B cell (primary cell): Measurements from ENCODE around the gene INCA1. TPM values are rescaled to one million over a fixed set of nuclear protein-coding genes. Genes with fewer than 3 reads are reported as not detected.

ENCODE experiments used
- ATAC-seq: fragments of 200-7000 bp; cut with Tn5 transposase; one replicate; pipeline ENCODE4 v1.10.0; 2021; ENCODE audit warnings: low read depth, mild to moderate bottlenecking, moderate number of reproducible peaks, moderate library complexity
- CTCF ChIA-PET: fragments of 350-600 bp; sonication (Branson Sonifier 250); formaldehyde crosslinking; loops from one replicate; lab custom pipeline; 2021; ENCODE audit warnings: antibody characterized with exemption, inconsistent platforms; lab: Charles Lee
- POLR2A ChIA-PET: fragments of 350-600 bp; sonication (Branson Sonifier 250); formaldehyde crosslinking; loops from one replicate; lab custom pipeline; 2021; ENCODE audit warnings: antibody characterized with exemption; lab: Charles Lee
- DNase-seq: peaks from one replicate; pipeline ENCODE4 v3.0.0; 2013
- H2AFZ ChIP-seq: 2 replicates; pipeline ENCODE4 v1.6.1; 2012; ENCODE audit warnings: mild to moderate bottlenecking, low read depth, low read length; ENCODE audit not compliant: insufficient read depth, poor library complexity, severe bottlenecking
- H3K27ac ChIP-seq, 2 donors: 1 replicate in 1 of 2; 2 replicates in 1 of 2; pipeline ENCODE4 v1.5.1; 2012 to 2013; ENCODE audit warnings: low read length in 2 of 2, mild to moderate bottlenecking in 2 of 2, moderate library complexity in 1 of 2
- H3K27me3 ChIP-seq, 4 experiments: fragments of 200-600 bp in 1 of 4; sonication (generic) in 1 of 4; replicated peaks in 1 of 4; 1 replicate in 2 of 4; 2 replicates in 2 of 4; pipeline versions ENCODE4 v1.6.1 to v1.7.0; 2013 to 2016; ENCODE audit warnings: low read length in 3 of 4, mild to moderate bottlenecking in 2 of 4, mixed read lengths in 1 of 4, moderate library complexity in 1 of 4; ENCODE audit not compliant: insufficient read depth in 4 of 4, control insufficient read depth in 3 of 4; ENCODE audit errors: control extremely low read depth in 1 of 4
- H3K36me3 ChIP-seq, 2 experiments: replicated peaks in 1 of 2; 1 replicate in 1 of 2; 2 replicates in 1 of 2; pipeline versions ENCODE4 v1.6.1 to v1.7.1; 2013; ENCODE audit warnings: low read length in 1 of 2; ENCODE audit not compliant: insufficient read depth in 2 of 2, control insufficient read depth in 1 of 2; ENCODE audit errors: control extremely low read depth in 1 of 2, extremely low read depth in 1 of 2
- H3K4me1 ChIP-seq, 2 donors: fragments of 200-600 bp in 1 of 2; sonication (generic) in 1 of 2; 1 replicate in 1 of 2; 2 replicates in 1 of 2; pipeline versions ENCODE4 v1.5.1 to v1.6.1; 2013 to 2017; ENCODE audit warnings: low read length in 2 of 2; ENCODE audit not compliant: control insufficient read depth in 2 of 2, insufficient read depth in 2 of 2
- H3K4me2 ChIP-seq: replicated peaks from 2 replicates; pipeline ENCODE3; 2012; ENCODE audit warnings: mild to moderate bottlenecking, low read depth, low read length; ENCODE audit not compliant: poor library complexity, severe bottlenecking
- H3K4me3 ChIP-seq, 5 experiments: fragments of 200-600 bp in 1 of 5; sonication (generic) in 1 of 5; 1 replicate in 3 of 5; 2 replicates in 2 of 5; pipeline versions ENCODE4 v1.5.1 to v1.7.0; 2011 to 2016; ENCODE audit warnings: low read length in 4 of 5, mild to moderate bottlenecking in 4 of 5, low read depth in 2 of 5, control low read depth in 1 of 5, moderate library complexity in 1 of 5; ENCODE audit not compliant: insufficient read depth in 1 of 5; ENCODE audit errors: control extremely low read depth in 1 of 5, extremely low read depth in 1 of 5
- H3K79me2 ChIP-seq: fragments of 200-600 bp; sonication (generic); one replicate; pipeline ENCODE4 v1.6.0; 2016; ENCODE audit warnings: low read length; ENCODE audit not compliant: control insufficient read depth, insufficient read depth
- H3K9ac ChIP-seq: fragments of 200-600 bp; sonication (generic); 2 replicates; pipeline ENCODE4 v1.6.1; 2017; ENCODE audit warnings: mild to moderate bottlenecking, low read length, moderate library complexity
- H3K9me3 ChIP-seq, 3 donors: one replicate each; pipeline versions ENCODE4 v1.6.1 to v1.7.1; 2013; ENCODE audit warnings: low read length in 2 of 3; ENCODE audit not compliant: control insufficient read depth in 2 of 3, insufficient read depth in 1 of 3; ENCODE audit errors: control extremely low read depth in 1 of 3
- H4K20me1 ChIP-seq: 2 replicates; pipeline ENCODE4 v1.6.0; 2012; ENCODE audit warnings: mild to moderate bottlenecking, low read length; ENCODE audit not compliant: insufficient read depth, control insufficient read depth, poor library complexity, severe bottlenecking
- H3K27ac Mint-ChIP-seq: one replicate; pipeline ENCODE4 v1.8.0; 2021; ENCODE audit warnings: mixed read lengths
- H3K27me3 Mint-ChIP-seq: one replicate; pipeline ENCODE4 v1.8.0; 2021; ENCODE audit warnings: mixed read lengths
- H3K4me1 Mint-ChIP-seq: one replicate; pipeline ENCODE4 v1.8.0; 2021; ENCODE audit warnings: mixed read lengths
- H3K4me3 Mint-ChIP-seq: one replicate; pipeline ENCODE4 v1.8.0; 2021; ENCODE audit warnings: mixed read lengths
- H3K9me3 Mint-ChIP-seq: one replicate; pipeline ENCODE4 v1.8.0; 2022; ENCODE audit warnings: mixed read lengths; ENCODE audit not compliant: insufficient read depth
- EZH2 ChIP-seq: IDR thresholded peaks from 2 replicates; pipeline ENCODE4 v1.6.1; 2012; ENCODE audit warnings: borderline replicate concordance, low read depth, mild to moderate bottlenecking, moderate library complexity, low read length; ENCODE audit not compliant: insufficient read depth, poor library complexity, severe bottlenecking
- WGBS: methylation state at CpG from one replicate; pipeline ENCODE4 v1.1.5; 2013; ENCODE audit warnings: missing lambda C conversion rate; ENCODE audit not compliant: insufficient coverage; 5-methylcytosine and 5-hydroxymethylcytosine counted together
- intact Hi-C: fragments of 100-400 bp; cut with micrococcal nuclease; formaldehyde crosslinking; loops from one replicate; pipeline ENCODE4 v1.10.0; 2022
- polyA plus RNA-seq: library from polyadenylated mRNA; depleted of rRNA; stranded (reverse); fragments of >200 nt; gene quantifications from 2 replicates; pipeline ENCODE4 v1.2.3, GENCODE V29; 2012
- total RNA-seq, 2 donors: library from RNA; stranded (reverse); fragments of 120-200 nt in 1 of 2; gene quantifications; 1 replicate in 1 of 2; 2 replicates in 1 of 2; pipeline versions ENCODE4 v1.2.3 to v1.2.4, GENCODE V29; 2013 to 2022
- TF ChIP-seq, protein P1 (sequence below): fragments of 200-600 bp; IDR thresholded peaks from one replicate; pipeline ENCODE4 v1.8.0; 2022; ENCODE audit warnings: antibody characterized with exemption, mild to moderate bottlenecking

INCA1 gene
- total and polyA plus RNA-seq, 2 donors (not counting 1 experiment from before 2014, with no cell fraction given) = 0.30 to 0.60 TPM

DNA sequence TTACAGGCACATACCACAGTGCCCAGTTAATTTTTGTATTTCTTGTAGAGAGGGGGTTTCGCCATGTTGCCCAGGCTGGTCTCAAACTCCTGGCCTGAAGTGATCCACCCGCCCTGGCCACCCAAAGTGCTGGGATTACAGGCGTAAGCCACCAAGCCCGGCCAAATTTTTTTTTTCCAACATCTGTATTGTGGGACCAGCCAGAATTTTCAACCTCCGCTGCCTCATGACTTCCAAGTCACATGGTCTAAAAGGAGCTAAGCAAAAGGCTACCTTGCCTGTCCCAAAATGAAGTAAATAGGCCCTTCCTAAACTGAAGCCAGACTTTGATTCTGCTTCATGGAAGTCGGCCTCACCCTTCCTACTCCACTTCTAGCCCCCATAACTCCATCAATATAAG lies 25.5 kb downstream of the INCA1 start:
- no peaks in the 10 kb centered on the region for H3K27me3 ChIP-seq
- no peaks in the 10 kb centered on the region for H3K9me3 Mint-ChIP-seq
- DNase-seq (no peak), ATAC-seq (no peak)
- peaks cover 2% of the 10 kb centered on the region for H3K4me1 Mint-ChIP-seq
- no peak overlapping the region for H3K4me2 ChIP-seq
- ChIA-PET CTCF (interaction anchor here (0.9 to 1.4 kb wide), 4 partner anchors 13 to 90 kb away, joined by 3 to 4 read pairs (median 4); partner anchors contain the start of gene C17orf107), POLR2A (no interaction called here)
- H3K4me1 ChIP-seq = peaks cover 9 to 13% of the 10 kb centered on the region in 2 donors
- TF ChIP-seq, protein P1, sequence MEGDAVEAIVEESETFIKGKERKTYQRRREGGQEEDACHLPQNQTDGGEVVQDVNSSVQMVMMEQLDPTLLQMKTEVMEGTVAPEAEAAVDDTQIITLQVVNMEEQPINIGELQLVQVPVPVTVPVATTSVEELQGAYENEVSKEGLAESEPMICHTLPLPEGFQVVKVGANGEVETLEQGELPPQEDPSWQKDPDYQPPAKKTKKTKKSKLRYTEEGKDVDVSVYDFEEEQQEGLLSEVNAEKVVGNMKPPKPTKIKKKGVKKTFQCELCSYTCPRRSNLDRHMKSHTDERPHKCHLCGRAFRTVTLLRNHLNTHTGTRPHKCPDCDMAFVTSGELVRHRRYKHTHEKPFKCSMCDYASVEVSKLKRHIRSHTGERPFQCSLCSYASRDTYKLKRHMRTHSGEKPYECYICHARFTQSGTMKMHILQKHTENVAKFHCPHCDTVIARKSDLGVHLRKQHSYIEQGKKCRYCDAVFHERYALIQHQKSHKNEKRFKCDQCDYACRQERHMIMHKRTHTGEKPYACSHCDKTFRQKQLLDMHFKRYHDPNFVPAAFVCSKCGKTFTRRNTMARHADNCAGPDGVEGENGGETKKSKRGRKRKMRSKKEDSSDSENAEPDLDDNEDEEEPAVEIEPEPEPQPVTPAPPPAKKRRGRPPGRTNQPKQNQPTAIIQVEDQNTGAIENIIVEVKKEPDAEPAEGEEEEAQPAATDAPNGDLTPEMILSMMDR = no peak
- H4K20me1 ChIP-seq = no peaks in the 10 kb centered on the region
- WGBS = 98% methylated on average over 5 of the region's 6 CpGs
- no peak overlapping the region for H3K4me3 Mint-ChIP-seq
- no peak overlapping the region for H3K9ac ChIP-seq
- peaks cover 12% of the 10 kb centered on the region for H3K79me2 ChIP-seq
- H3K27ac Mint-ChIP-seq = no peak overlapping the region
- no peaks in the 10 kb centered on the region for H3K9me3 ChIP-seq
- H2AFZ ChIP-seq = no peak overlapping the region
- no peaks in the 10 kb centered on the region for H3K27me3 Mint-ChIP-seq
- no peak overlapping the region for H3K27ac ChIP-seq
- H3K4me3 ChIP-seq = no peak overlapping the region
- peaks cover 0 to 43% of the 10 kb centered on the region in 2 experiments for H3K36me3 ChIP-seq
- intact Hi-C loops = no loop called here

DNA sequence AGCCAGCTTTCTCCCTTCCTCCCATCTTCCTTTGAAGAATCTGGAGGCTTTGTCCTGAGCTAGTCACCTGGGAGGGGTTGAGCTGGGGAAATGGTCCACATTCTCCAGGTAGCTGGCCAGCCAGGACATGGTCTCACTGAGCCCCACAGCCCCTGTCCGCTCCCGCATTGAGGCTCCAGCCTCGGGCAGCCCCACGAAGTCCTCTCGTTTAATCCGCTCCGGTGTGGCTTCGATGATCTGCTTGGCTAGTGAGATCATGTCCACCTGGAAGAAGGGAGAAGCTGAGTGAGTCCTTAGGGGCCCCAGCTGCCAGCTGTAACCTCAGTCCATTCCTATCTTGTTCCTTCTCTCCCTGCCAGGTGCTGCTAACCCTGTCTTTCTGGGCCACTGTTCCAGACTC lies 27.0 kb downstream of the INCA1 start:
- no peak for DNase-seq
- ChIA-PET POLR2A (interaction anchor here (0.6 to 1.3 kb wide), 3 partner anchors 9 to 30 kb away, joined by 3 to 8 read pairs (median 4); partner anchors contain the start of genes PFN1, RNF167 and SLC25A11), CTCF (interaction anchor here (1.0 to 4.3 kb wide), 2 partner anchors 16 to 62 kb away, joined by 3 to 32 read pairs; no protein-coding TSS in a partner anchor)
- WGBS = 98% methylated on average over 7 of the region's 8 CpGs
- Mint-ChIP-seq H3K9me3 (no peaks in the 10 kb centered on the region), H3K27me3 (no peaks in the 10 kb centered on the region), H3K4me3 (no peak overlapping the region), H3K4me1 (peaks cover 13% of the 10 kb centered on the region), H3K27ac (peak overlapping the region; percentile 73)
- H4K20me1 ChIP-seq = no peaks in the 10 kb centered on the region
- TF ChIP-seq, protein P1 = no peak
- no peak for TF ChIP-seq EZH2
- H3K27ac ChIP-seq = no peak overlapping the region
- intact Hi-C loops = no loop called here
- H3K9ac ChIP-seq = no peak overlapping the region
- ATAC-seq = no peak
- no peaks in the 10 kb centered on the region for H3K9me3 ChIP-seq
- no peaks in the 10 kb centered on the region for H3K27me3 ChIP-seq
- H3K36me3 ChIP-seq = peaks cover 0 to 33% of the 10 kb centered on the region in 2 experiments
- H3K79me2 ChIP-seq = peaks cover 18% of the 10 kb centered on the region
- H2AFZ ChIP-seq = no peak overlapping the region
- no peak overlapping the region for H3K4me2 ChIP-seq
- no peak overlapping the region for H3K4me3 ChIP-seq
- H3K4me1 ChIP-seq = peaks cover 17 to 22% of the 10 kb centered on the region in 2 donors
